ENCODE data around the gene PPP2R2D. TPM values are rescaled to one million over a fixed set of nuclear protein-coding genes. Genes with fewer than 3 reads are reported as not detected.

PPP2R2D gene
- total RNA-seq, 2 donors from 2014 or later: 43.1 to 52.4 TPM

- Histone ChIP-seq H3K9me3 (no peaks in the 10 kb centered on the region), H3K4me1 (peaks cover 3% of the 10 kb centered on the region), H3K27me3 (no peaks in the 10 kb centered on the region), H3K4me3 (no peak overlapping the region), H3K36me3 (replicated peaks in 1 of 2; ENCODE audit: insufficient read depth in 1 of 2, low read depth in 2 of 2) (no peaks in the 10 kb centered on the region), H3K27ac (no peak overlapping the region)
- DNase-seq (no peak), ATAC-seq (no peak)
- intact Hi-C loops (cut with DNase I): loop anchor here (10.0 kb wide), 1 partner anchor 1666 kb away; no protein-coding TSS in a partner anchor
- TF ChIP-seq, protein P1, sequence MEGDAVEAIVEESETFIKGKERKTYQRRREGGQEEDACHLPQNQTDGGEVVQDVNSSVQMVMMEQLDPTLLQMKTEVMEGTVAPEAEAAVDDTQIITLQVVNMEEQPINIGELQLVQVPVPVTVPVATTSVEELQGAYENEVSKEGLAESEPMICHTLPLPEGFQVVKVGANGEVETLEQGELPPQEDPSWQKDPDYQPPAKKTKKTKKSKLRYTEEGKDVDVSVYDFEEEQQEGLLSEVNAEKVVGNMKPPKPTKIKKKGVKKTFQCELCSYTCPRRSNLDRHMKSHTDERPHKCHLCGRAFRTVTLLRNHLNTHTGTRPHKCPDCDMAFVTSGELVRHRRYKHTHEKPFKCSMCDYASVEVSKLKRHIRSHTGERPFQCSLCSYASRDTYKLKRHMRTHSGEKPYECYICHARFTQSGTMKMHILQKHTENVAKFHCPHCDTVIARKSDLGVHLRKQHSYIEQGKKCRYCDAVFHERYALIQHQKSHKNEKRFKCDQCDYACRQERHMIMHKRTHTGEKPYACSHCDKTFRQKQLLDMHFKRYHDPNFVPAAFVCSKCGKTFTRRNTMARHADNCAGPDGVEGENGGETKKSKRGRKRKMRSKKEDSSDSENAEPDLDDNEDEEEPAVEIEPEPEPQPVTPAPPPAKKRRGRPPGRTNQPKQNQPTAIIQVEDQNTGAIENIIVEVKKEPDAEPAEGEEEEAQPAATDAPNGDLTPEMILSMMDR (IDR thresholded peaks at IDR 0.05): no peak
- no peak for TF ChIP-seq POLR2A (IDR thresholded peaks at IDR 0.05)
- 45 to 54% methylated on average over 7 of the region's 7 CpGs for WGBS, 2 donors
Measured at GRCh38 chr10:131860311-131860710, 40.5 kb upstream of the PPP2R2D start.

DNA sequence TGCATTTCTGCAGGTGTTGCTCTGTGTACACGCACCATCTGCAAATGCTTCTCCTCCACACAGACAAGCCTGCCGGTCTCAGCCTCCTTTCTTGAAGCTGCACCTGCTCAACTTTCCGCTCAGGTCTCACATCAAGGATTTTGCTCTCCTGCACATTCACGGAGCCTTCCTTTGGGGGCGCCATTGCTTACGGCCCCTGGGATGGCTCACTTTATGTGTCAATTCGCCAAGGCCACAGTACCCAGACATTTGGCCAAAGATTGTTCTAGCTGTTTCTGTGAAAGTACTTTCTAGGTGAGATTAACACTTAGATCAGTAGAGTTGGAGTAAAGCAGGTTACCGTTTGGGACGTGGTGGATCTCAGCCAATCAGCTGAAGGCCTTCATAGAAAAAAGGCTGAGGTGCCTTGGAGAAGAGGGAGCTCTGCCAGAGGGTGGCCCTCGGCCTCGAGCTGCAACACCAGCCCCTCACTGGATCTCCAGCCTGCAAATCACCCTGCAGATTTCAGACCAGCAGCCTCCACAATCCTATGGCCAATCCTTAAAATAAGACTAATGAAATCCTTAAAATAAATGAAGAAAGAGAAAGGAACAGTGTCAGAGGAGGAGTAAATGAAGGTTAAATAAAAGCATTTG lies 39.9 kb upstream of the PPP2R2D start:
- Histone ChIP-seq H3K4me3 (no peak overlapping the region), H3K9me3 (no peaks in the 10 kb centered on the region), H3K27ac (no peak overlapping the region), H3K27me3 (no peaks in the 10 kb centered on the region), H3K36me3 (replicated peaks in 1 of 2; ENCODE audit: insufficient read depth in 1 of 2, low read depth in 2 of 2) (no peaks in the 10 kb centered on the region), H3K4me1 (peaks cover 3% of the 10 kb centered on the region)
- intact Hi-C loops (cut with DNase I): loop anchor here (10.0 kb wide), 1 partner anchor 1666 kb away; no protein-coding TSS in a partner anchor
- 15 to 18% methylated on average over 11 of the region's 11 CpGs for WGBS, 2 donors
- DNase-seq (peak in 1 of 4 donors; percentile 1), ATAC-seq (no peak)
- TF ChIP-seq POLR2A (IDR thresholded peaks at IDR 0.05): no peak
- TF ChIP-seq, protein P1 (IDR thresholded peaks at IDR 0.05): no peak

- Histone ChIP-seq H3K27ac (no peak overlapping the region), H3K4me3 (no peak overlapping the region), H3K36me3 (replicated peaks in 1 of 2; ENCODE audit: insufficient read depth in 1 of 2, low read depth in 2 of 2) (no peaks in the 10 kb centered on the region), H3K4me1 (peaks cover 3% of the 10 kb centered on the region), H3K27me3 (no peaks in the 10 kb centered on the region), H3K9me3 (no peaks in the 10 kb centered on the region)
- intact Hi-C loops (cut with DNase I): loop anchor here (10.0 kb wide), 1 partner anchor 1668 kb away; no protein-coding TSS in a partner anchor
- TF ChIP-seq POLR2A (IDR thresholded peaks at IDR 0.05): no peak
- TF ChIP-seq, protein P1 (IDR thresholded peaks at IDR 0.05): no peak
- WGBS, 2 donors: 40 to 66% methylated on average over 3 to 4 of the region's 4 CpGs
- DNase-seq (no peak), ATAC-seq (peak; percentile 67)
Measured at GRCh38 chr10:131862548-131862947, 38.3 kb upstream of the PPP2R2D start.

DNA sequence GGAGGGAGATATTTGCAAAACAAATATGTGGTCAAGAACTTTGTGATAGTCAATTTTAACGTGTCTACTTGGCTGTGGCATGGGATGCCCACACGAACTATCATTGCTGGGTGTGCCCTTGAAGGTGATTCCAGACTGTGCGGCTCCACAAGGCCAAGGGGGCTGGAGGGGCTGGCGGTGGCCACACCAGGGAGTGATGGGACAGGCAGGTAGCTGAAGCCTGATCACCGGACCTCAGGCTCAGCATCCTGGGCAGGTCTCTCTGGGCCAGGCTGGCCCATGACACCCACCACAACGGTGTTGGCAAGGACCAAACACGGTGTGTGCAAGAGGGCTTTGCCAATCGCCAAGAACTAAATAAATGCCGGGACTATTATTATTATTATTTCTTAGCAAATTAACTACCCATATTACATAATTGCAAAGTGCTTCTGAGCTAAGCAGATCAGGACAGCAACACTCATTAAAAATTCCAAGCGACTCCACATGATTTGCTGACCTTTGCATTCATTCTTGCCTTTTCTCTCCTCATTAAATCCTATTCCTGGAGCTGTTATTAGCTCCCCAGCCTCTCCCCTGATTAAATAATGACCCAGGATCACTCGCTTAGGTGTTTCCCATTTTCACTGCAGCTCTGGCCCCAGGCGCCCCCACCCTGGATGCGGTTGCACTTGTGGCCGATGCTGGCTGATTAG lies 35.4 kb upstream of the PPP2R2D start:
- H3K27me3 ChIP-seq: no peaks in the 10 kb centered on the region
- 59 to 60% methylated on average over 10 to 14 of the region's 14 CpGs for WGBS, 2 donors
- H3K36me3 ChIP-seq (replicated peaks in 1 of 2; ENCODE audit: insufficient read depth in 1 of 2, low read depth in 2 of 2): no peaks in the 10 kb centered on the region
- no peak overlapping the region for H3K27ac ChIP-seq
- DNase-seq (no peak), ATAC-seq (no peak)
- TF ChIP-seq POLR2A (IDR thresholded peaks at IDR 0.05): no peak
- intact Hi-C loops (cut with DNase I): loop anchor here (10.0 kb wide), 1 partner anchor 1671 kb away; no protein-coding TSS in a partner anchor
- peaks cover 3% of the 10 kb centered on the region for H3K4me1 ChIP-seq
- no peaks in the 10 kb centered on the region for H3K9me3 ChIP-seq
- no peak overlapping the region for H3K4me3 ChIP-seq

DNA sequence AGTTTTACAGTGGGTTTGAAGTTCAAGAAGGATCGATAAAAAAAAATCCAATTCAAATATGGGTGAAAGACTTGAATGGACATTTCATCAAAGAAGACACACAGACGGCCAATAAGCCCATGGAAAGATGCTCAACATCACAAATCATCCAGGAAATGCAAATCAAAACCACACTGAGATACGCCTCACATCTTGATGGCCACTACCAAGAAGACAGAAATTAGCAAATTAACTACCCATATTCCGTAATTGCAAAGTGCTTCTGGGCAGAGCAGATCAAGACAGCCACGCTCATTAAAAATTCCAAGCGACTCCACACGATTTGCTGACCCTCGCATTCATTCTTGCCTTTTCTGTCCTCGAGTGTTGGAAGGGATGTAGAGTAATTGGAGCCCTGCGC lies 34.1 kb upstream of the PPP2R2D start:
- 62 to 77% methylated on average over 10 of the region's 10 CpGs for WGBS, 2 donors

More for the DNA sequence above, 34.1 kb upstream of the PPP2R2D start:
- H3K27ac ChIP-seq: no peak overlapping the region
- no peaks in the 10 kb centered on the region for H3K4me1 ChIP-seq
- no peaks in the 10 kb centered on the region for H3K27me3 ChIP-seq
- H3K4me3 ChIP-seq: no peak overlapping the region
- TF ChIP-seq, protein P1 (IDR thresholded peaks at IDR 0.05): no peak
- no peak for TF ChIP-seq POLR2A (IDR thresholded peaks at IDR 0.05)
- intact Hi-C loops (cut with DNase I): loop anchor here (10.0 kb wide), 1 partner anchor 1672 kb away; no protein-coding TSS in a partner anchor
- ATAC-seq (no peak), DNase-seq (no peak)
- no peaks in the 10 kb centered on the region for H3K36me3 ChIP-seq (replicated peaks in 1 of 2; ENCODE audit: insufficient read depth in 1 of 2, low read depth in 2 of 2)
- no peaks in the 10 kb centered on the region for H3K9me3 ChIP-seq

All from body of pancreas (tissue), 4 donors.